WTC11 (cell line): ENCODE measurements around the gene DDC. TPM values are rescaled to one million over a fixed set of nuclear protein-coding genes. Genes with fewer than 3 reads are reported as not detected.
A peak's percentile ranks its signal among the peaks of the same experiment; 100 is the strongest.

ENCODE experiments used
- ATAC-seq: fragments of 200-7000 bp; cut with Tn5 transposase; 2 replicates; pipeline ENCODE4 v1.10.0; 2021; ENCODE audit warnings: mild to moderate bottlenecking, moderate library complexity
- CTCF ChIA-PET: fragments of 300-600 bp; sonication (Branson Sonifier 250); formaldehyde crosslinking; loops from one replicate; lab custom pipeline; 2021; ENCODE audit warnings: antibody characterized with exemption; lab: Charles Lee
- POLR2A ChIA-PET: fragments of 350-600 bp; sonication (Branson Sonifier 250); formaldehyde crosslinking; loops from one replicate; lab custom pipeline; 2021; ENCODE audit warnings: antibody characterized with exemption; lab: Charles Lee
- DNase-seq: peaks from one replicate; pipeline ENCODE4 v3.0.0; 2021; ENCODE audit warnings: low spot score
- H3K27ac Mint-ChIP-seq: 2 replicates; pipeline ENCODE4 v1.8.0; 2021; ENCODE audit warnings: mixed read lengths
- H3K27me3 Mint-ChIP-seq: 2 replicates; pipeline ENCODE4 v1.8.0; 2021; ENCODE audit warnings: low read depth, mild to moderate bottlenecking, moderate library complexity, mixed read lengths
- H3K36me3 Mint-ChIP-seq: 2 replicates; pipeline ENCODE4 v1.8.0; 2021; ENCODE audit warnings: mixed read lengths
- H3K4me1 Mint-ChIP-seq: 2 replicates; pipeline ENCODE4 v1.8.0; 2022; ENCODE audit warnings: mixed read lengths
- H3K4me3 Mint-ChIP-seq: 2 replicates; pipeline ENCODE4 v1.8.0; 2021; ENCODE audit warnings: mild to moderate bottlenecking, moderate library complexity, mixed read lengths
- H3K9me3 Mint-ChIP-seq: 2 replicates; pipeline ENCODE4 v1.8.0; 2021; ENCODE audit warnings: mixed read lengths
- AR ChIP-seq: fragments of 250-450 bp; sonication (Bioruptor Pico); IDR thresholded peaks from 2 replicates; pipeline ENCODE4 v1.9.0; 2021; ENCODE audit warnings: mild to moderate bottlenecking
- ATF3 ChIP-seq: sonication (generic); formaldehyde crosslinking; conservative IDR thresholded peaks from 2 replicates; pipeline ENCODE4 v1.8.1; 2022; ENCODE audit warnings: mild to moderate bottlenecking, missing genetic modification reagents
- CDX4 ChIP-seq: fragments of 250-450 bp; sonication (Bioruptor Pico); IDR thresholded peaks from 2 replicates; pipeline ENCODE4 v1.9.0; 2021; ENCODE audit warnings: moderate library complexity, mild to moderate bottlenecking, inconsistent platforms, borderline replicate concordance
- E2F4 ChIP-seq: sonication (generic); formaldehyde crosslinking; IDR thresholded peaks from 2 replicates; pipeline ENCODE4 v1.8.1; 2022; ENCODE audit warnings: low read depth, mild to moderate bottlenecking, moderate library complexity, missing genetic modification reagents, borderline replicate concordance
- ERG ChIP-seq: fragments of 250-450 bp; sonication (Bioruptor Pico); IDR thresholded peaks from 2 replicates; pipeline ENCODE4 v1.8.0; 2021; ENCODE audit warnings: mild to moderate bottlenecking
- FOXJ3 ChIP-seq: sonication (generic); formaldehyde crosslinking; IDR thresholded peaks from 2 replicates; pipeline ENCODE4 v1.9.0; 2021; ENCODE audit warnings: missing genetic modification reagents, mild to moderate bottlenecking, borderline replicate concordance
- FOXK1 ChIP-seq: sonication (generic); formaldehyde crosslinking; IDR thresholded peaks from 2 replicates; pipeline ENCODE4 v1.8.0; 2022; ENCODE audit warnings: mild to moderate bottlenecking, moderate library complexity, missing genetic modification reagents
- NR2C2 ChIP-seq: sonication (generic); formaldehyde crosslinking; IDR thresholded peaks from 2 replicates; pipeline ENCODE4 v1.8.0; 2022; ENCODE audit warnings: mild to moderate bottlenecking, missing genetic modification reagents
- SMAD3 ChIP-seq: sonication (generic); formaldehyde crosslinking; IDR thresholded peaks from 2 replicates; pipeline ENCODE4 v1.8.0; 2022; ENCODE audit warnings: missing genetic modification reagents, mild to moderate bottlenecking, borderline replicate concordance
- SP1 ChIP-seq: sonication (generic); formaldehyde crosslinking; conservative IDR thresholded peaks from 2 replicates; pipeline ENCODE4 v1.8.1; 2022; ENCODE audit warnings: missing genetic modification reagents
- TEAD4 ChIP-seq: sonication (generic); formaldehyde crosslinking; IDR thresholded peaks from 2 replicates; pipeline ENCODE4 v1.8.0; 2022; ENCODE audit warnings: mild to moderate bottlenecking, missing genetic modification reagents
- USF1 ChIP-seq: sonication (generic); formaldehyde crosslinking; IDR thresholded peaks from 2 replicates; pipeline ENCODE4 v1.8.0; 2022; ENCODE audit warnings: mild to moderate bottlenecking, missing genetic modification reagents
- USF2 ChIP-seq: sonication (generic); formaldehyde crosslinking; IDR thresholded peaks from 2 replicates; pipeline ENCODE4 v1.8.1; 2023; ENCODE audit warnings: mild to moderate bottlenecking, missing genetic modification reagents, moderate library complexity
- ZNF317 ChIP-seq: sonication (generic); formaldehyde crosslinking; IDR thresholded peaks from 2 replicates; pipeline ENCODE4 v1.8.1; 2023; ENCODE audit warnings: low read depth, mild to moderate bottlenecking, moderate library complexity, missing genetic modification reagents, borderline replicate concordance
- ZSCAN18 ChIP-seq: fragments of 250-450 bp; sonication (Bioruptor Pico); IDR thresholded peaks from 2 replicates; pipeline ENCODE4 v2.1.2; 2022; ENCODE audit warnings: mild to moderate bottlenecking, moderate library complexity
- total RNA-seq: library from RNA; stranded (reverse); gene quantifications from 3 replicates; pipeline ENCODE4 v1.2.3, GENCODE V29; 2021

The DDC gene
- total RNA-seq, 1 experiment from 2014 or later = not detected

GRCh38 chr7:50596484-50596883 is 31.3 kb upstream of the DDC start (continued):
- TF ChIP-seq E2F4 (CRISPR knock-in tag) (no peak), ZSCAN18 (CRISPR knock-in tag) (no peak), ATF3 (CRISPR knock-in tag) (no peak), ZNF317 (no peak), NR2C2 (CRISPR knock-in tag) (no peak), AR (CRISPR knock-in tag) (no peak), FOXJ3 (CRISPR knock-in tag) (no peak), USF1 (CRISPR knock-in tag) (no peak)

GRCh38 chr7:50595491-50596102 is 30.4 kb upstream of the DDC start:
- Mint-ChIP-seq H3K27me3 (no peaks in the 10 kb centered on the region), H3K4me3 (no peak overlapping the region), H3K4me1 (no peaks in the 10 kb centered on the region), H3K27ac (no peak overlapping the region), H3K9me3 (no peaks in the 10 kb centered on the region; the same call in 1 of the 2 replicates), H3K36me3 (peaks cover 41% of the 10 kb centered on the region)
- TF ChIP-seq SMAD3 (CRISPR knock-in tag) (no peak), ERG (CRISPR knock-in tag) (no peak), TEAD4 (CRISPR knock-in tag) (no peak), SP1 (CRISPR knock-in tag) (no peak), CDX4 (CRISPR knock-in tag) (no peak), USF2 (CRISPR knock-in tag) (no peak), FOXK1 (CRISPR knock-in tag) (no peak)
- ATAC-seq (peak; percentile 78), DNase-seq (no peak)
- ChIA-PET POLR2A (no interaction called here), CTCF (interaction anchor here (0.6 to 1.1 kb wide), 11 partner anchors 17 to 566 kb away, joined by 3 to 8 read pairs (median 3); no protein-coding TSS in a partner anchor)
